Gastroesophageal sphincter (tissue), 4 donors: Measurements from ENCODE around the gene KLHL26. TPM values are rescaled to one million over a fixed set of nuclear protein-coding genes. Genes with fewer than 3 reads are reported as not detected.

Source experiments
- ATAC-seq: fragments of 150-250 bp; one replicate; pipeline ENCODE4 v1.9.1; 2016; ENCODE audit warnings: mild to moderate bottlenecking, moderate library complexity
- H3K27ac ChIP-seq, 4 donors: fragments of 200-600 bp; sonication (generic) in 3 of 4; 1 replicate in 3 of 4; 2 replicates in 1 of 4; pipeline ENCODE4 v1.5.1; 2016 to 2019
- H3K27me3 ChIP-seq: fragments of 200-600 bp; sonication (generic); one replicate; pipeline ENCODE4 v1.5.1; 2019
- H3K36me3 ChIP-seq, 2 donors: fragments of 200-600 bp; sonication (generic); one replicate each; pipeline ENCODE4 v1.5.1; 2019; ENCODE audit warnings: control low read depth in 1 of 2
- H3K4me1 ChIP-seq, 3 donors: fragments of 200-600 bp; sonication (generic); 1 replicate in 2 of 3; 2 replicates in 1 of 3; pipeline ENCODE4 v1.5.1; 2016 to 2019; ENCODE audit warnings: control low read depth in 2 of 3
- H3K4me3 ChIP-seq, 2 donors: fragments of 200-600 bp; sonication (generic); one replicate each; pipeline ENCODE4 v1.5.1; 2019; ENCODE audit warnings: mild to moderate bottlenecking in 1 of 2, moderate library complexity in 1 of 2
- H3K9me3 ChIP-seq, 3 donors: fragments of 200-600 bp; sonication (generic); one replicate each; pipeline ENCODE4 v1.5.1; 2017 to 2019; ENCODE audit warnings: control low read depth in 2 of 3
- EP300 ChIP-seq: sonication (generic); formaldehyde crosslinking; IDR thresholded peaks from one replicate; pipeline ENCODE4 v1.6.1; 2017; ENCODE audit warnings: antibody characterized with exemption, mild to moderate bottlenecking
- POLR2A ChIP-seq, 2 donors: fragments of 450-650 bp; IDR thresholded peaks; one replicate each; pipeline ENCODE4 v1.6.1; 2017; ENCODE audit warnings: antibody characterized with exemption in 2 of 2, mild to moderate bottlenecking in 2 of 2, moderate library complexity in 1 of 2
- POLR2AphosphoS5 ChIP-seq: sonication (generic); formaldehyde crosslinking; IDR thresholded peaks from one replicate; pipeline ENCODE4 v1.6.1; 2017; ENCODE audit warnings: antibody characterized with exemption
- WGBS, 2 donors: methylation state at CpG; one replicate each; pipeline ENCODE4 v1.1.5; 2018; ENCODE audit warnings: low coverage in 1 of 2; 5-methylcytosine and 5-hydroxymethylcytosine counted together
- total RNA-seq, 4 donors: library from RNA; depleted of rRNA; stranded (reverse); fragments of >200 nt; gene quantifications; one replicate each; pipeline ENCODE4 v1.1.0, GENCODE V29; 2016
- TF ChIP-seq, protein P1 (sequence below), 4 experiments: fragments of 200-600 bp in 2 of 4; fragments of 450-650 bp in 2 of 4; sonication (generic) in 1 of 4; IDR thresholded peaks; one replicate each; pipeline ENCODE4 v1.5.1; 2017 to 2019; ENCODE audit warnings: antibody characterized with exemption in 4 of 4, mild to moderate bottlenecking in 2 of 4, moderate library complexity in 2 of 4

The KLHL26 gene
- total RNA-seq, 4 donors from 2014 or later, result 12.9 to 19.0 (median 14.6) TPM

DNA sequence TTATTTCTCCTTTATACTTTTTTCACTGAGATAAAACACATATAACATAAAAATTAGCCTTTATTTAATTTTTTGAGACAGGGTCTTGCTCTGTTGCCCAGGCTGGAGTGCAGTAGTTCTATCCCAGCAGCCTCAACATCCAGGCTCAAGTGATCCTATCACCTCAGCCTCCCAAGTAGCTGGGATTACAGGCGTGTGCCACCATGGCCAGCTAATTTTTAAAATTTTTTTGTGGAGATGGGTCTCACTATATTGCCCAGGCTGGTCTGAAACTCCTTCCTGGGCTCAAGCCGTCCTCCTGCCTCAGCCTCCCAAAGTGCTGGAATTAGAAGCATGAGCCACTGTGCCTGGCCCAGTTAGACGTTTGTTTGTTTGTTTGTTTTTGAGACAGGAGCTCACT, 75.1 kb downstream of the KLHL26 start:
- H3K9me3 ChIP-seq, result no peaks in the 10 kb centered on the region
- no peak for TF ChIP-seq POLR2A (IDR thresholded peaks at IDR 0.05)
- TF ChIP-seq POLR2AphosphoS5, result no peak
- TF ChIP-seq, protein P1, sequence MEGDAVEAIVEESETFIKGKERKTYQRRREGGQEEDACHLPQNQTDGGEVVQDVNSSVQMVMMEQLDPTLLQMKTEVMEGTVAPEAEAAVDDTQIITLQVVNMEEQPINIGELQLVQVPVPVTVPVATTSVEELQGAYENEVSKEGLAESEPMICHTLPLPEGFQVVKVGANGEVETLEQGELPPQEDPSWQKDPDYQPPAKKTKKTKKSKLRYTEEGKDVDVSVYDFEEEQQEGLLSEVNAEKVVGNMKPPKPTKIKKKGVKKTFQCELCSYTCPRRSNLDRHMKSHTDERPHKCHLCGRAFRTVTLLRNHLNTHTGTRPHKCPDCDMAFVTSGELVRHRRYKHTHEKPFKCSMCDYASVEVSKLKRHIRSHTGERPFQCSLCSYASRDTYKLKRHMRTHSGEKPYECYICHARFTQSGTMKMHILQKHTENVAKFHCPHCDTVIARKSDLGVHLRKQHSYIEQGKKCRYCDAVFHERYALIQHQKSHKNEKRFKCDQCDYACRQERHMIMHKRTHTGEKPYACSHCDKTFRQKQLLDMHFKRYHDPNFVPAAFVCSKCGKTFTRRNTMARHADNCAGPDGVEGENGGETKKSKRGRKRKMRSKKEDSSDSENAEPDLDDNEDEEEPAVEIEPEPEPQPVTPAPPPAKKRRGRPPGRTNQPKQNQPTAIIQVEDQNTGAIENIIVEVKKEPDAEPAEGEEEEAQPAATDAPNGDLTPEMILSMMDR (IDR thresholded peaks at IDR 0.05), result no peak
- TF ChIP-seq EP300, result no peak
- H3K4me3 ChIP-seq, result no peak overlapping the region
- no peak for ATAC-seq
- WGBS, 2 donors, result 63% methylated on average over 2 of the region's 3 CpGs; no CpG with 5 or more reads in 1 of the 2 donors
- H3K27me3 ChIP-seq, result no peaks in the 10 kb centered on the region
- no peaks in the 10 kb centered on the region for H3K36me3 ChIP-seq
- H3K27ac ChIP-seq, result peak overlapping the region in 2 of 4 donors; percentile 59 to 69
- H3K4me1 ChIP-seq, result peaks cover 0 to 66% (median 6%) of the 10 kb centered on the region in 3 donors

DNA sequence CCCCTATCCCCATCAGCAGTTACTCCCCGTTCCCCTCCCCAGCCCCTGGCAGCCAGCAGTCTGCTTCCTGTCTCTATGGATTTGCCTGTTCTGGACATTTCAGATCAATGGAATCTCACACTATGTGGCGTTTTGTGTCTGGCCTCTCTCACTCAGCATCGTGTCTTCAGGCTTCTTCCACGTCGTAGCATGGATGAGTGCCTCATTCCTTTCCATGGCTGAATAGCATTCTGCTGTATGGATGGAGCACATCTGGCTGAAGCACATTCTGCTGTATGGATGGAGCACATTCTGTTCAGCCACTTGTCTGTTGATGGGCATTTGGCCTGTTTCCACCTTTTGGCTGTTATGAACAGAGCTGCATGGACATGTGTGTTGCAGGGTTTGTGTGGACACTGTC, 76.2 kb downstream of the KLHL26 start:
- H3K4me1 ChIP-seq, result peaks cover 0 to 72% (median 8%) of the 10 kb centered on the region in 3 donors
- H3K27me3 ChIP-seq, result no peaks in the 10 kb centered on the region
- no peak for TF ChIP-seq EP300
- peak; percentile 59 for TF ChIP-seq POLR2AphosphoS5
- H3K27ac ChIP-seq, result peak overlapping the region in 1 of 4 donors; percentile 43
- no peaks in the 10 kb centered on the region for H3K9me3 ChIP-seq
- H3K4me3 ChIP-seq, result no peak overlapping the region
- no peak for ATAC-seq
- 37 to 56% methylated on average over 4 to 5 of the region's 5 CpGs for WGBS, 2 donors
- no peaks in the 10 kb centered on the region for H3K36me3 ChIP-seq

DNA sequence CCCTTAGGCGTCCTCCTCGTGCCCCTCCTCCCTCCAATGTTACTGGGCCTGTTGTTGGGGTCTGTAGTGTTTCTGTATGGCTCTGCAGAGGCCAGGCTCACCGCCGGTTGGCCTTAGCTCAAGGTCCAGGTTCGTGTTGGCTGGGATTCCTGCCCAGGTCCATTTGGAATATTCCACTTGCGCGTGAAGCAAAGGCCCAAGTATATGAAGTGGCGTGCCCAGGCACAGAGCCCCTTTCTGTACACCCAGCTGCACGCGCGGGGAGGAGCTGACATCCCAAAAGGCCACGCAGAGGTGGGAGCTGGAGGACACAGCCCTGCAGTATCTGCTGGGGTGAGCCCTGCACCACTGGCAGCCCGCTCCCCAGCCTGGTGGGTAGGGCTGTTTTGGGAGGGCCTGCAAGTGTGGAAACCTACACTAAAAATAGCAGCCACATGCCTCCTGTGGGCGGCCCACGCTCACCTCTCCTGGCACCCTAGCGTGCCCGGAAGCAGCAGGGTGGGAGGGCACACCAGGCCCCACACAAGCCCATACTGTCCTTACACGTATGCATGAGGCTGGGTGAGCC, 76.8 kb downstream of the KLHL26 start:
- WGBS, 2 donors, result 82% methylated on average over 7 of the region's 18 CpGs; no CpG with 5 or more reads in 1 of the 2 donors
- Histone ChIP-seq H3K27me3 (no peaks in the 10 kb centered on the region), H3K36me3 (no peaks in the 10 kb centered on the region), H3K27ac (peak overlapping the region in 1 of 4 donors; percentile 43), H3K4me1 (peaks cover 0 to 66% (median 8%) of the 10 kb centered on the region in 3 donors), H3K9me3 (no peaks in the 10 kb centered on the region), H3K4me3 (no peak overlapping the region)
- TF ChIP-seq POLR2AphosphoS5 (no peak), POLR2A (IDR thresholded peaks at IDR 0.05) (no peak), EP300 (no peak)
- TF ChIP-seq, protein P1 (IDR thresholded peaks at IDR 0.05), result no peak
- ATAC-seq, result no peak

DNA sequence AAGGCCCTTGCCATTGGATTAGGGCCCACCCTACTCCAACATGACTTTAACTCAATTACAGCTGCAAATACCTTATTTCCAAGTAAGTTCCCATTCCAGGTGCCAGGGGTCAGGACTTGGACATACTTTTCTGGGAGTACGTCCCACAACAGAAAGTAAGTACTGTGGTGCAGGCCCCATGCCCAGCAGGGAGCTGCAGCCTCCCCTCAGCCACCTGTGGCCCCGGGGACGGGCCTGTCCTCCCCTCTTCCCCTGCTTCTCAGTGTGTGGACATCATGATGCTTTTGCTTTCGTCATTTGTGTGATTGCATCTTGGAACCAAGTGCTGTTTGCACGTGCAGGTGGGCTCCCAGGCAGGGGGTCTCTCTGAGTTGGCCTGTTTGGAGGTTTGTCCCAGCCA, 78.6 kb downstream of the KLHL26 start:
- H3K27me3 ChIP-seq, result no peaks in the 10 kb centered on the region
- WGBS, 2 donors, result no CpG with 5 or more reads among the region's 5 CpGs
- H3K36me3 ChIP-seq, result no peaks in the 10 kb centered on the region
- no peak overlapping the region for H3K27ac ChIP-seq
- no peak overlapping the region for H3K4me3 ChIP-seq
- ATAC-seq, result no peak
- TF ChIP-seq POLR2AphosphoS5, result no peak
- TF ChIP-seq, protein P1 (IDR thresholded peaks at IDR 0.05), result no peak
- no peak for TF ChIP-seq POLR2A (IDR thresholded peaks at IDR 0.05)
- no peak for TF ChIP-seq EP300
- no peaks in the 10 kb centered on the region for H3K9me3 ChIP-seq
- peaks cover 0 to 48% (median 8%) of the 10 kb centered on the region in 3 donors for H3K4me1 ChIP-seq

DNA sequence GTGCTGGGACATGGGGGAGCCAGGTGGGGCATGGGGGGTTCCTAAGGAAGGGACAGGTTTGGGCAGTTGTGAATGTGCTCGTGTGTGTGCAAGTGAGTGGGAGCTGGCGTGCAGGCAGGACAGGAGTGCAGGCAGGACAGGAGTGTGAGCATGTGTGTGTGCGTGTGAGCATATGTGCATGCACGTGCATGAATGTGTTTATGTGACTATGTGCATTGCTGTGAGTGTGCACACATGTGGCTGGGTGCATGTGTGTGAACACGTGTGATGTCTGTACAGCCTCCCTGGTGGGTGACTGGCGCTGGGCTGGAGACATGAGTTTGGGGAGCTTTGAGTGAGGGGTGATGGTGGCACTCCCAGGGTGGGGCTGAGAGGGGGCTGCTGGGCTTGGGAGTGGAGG, 80.0 kb downstream of the KLHL26 start:
- H3K4me1 ChIP-seq, result peaks cover 0 to 33% (median 2%) of the 10 kb centered on the region in 3 donors
- no peak overlapping the region for H3K27ac ChIP-seq
- ATAC-seq, result no peak
- H3K36me3 ChIP-seq, result no peaks in the 10 kb centered on the region
- WGBS, 2 donors, result 80 to 84% methylated on average over 3 to 5 of the region's 6 CpGs
- H3K9me3 ChIP-seq, result no peaks in the 10 kb centered on the region
- H3K27me3 ChIP-seq, result no peaks in the 10 kb centered on the region
- H3K4me3 ChIP-seq, result no peak overlapping the region
- TF ChIP-seq POLR2A (IDR thresholded peaks at IDR 0.05), result no peak
- TF ChIP-seq, protein P1 (IDR thresholded peaks at IDR 0.05), result no peak
- TF ChIP-seq POLR2AphosphoS5, result no peak
- no peak for TF ChIP-seq EP300
